GM19397 (cell line): ENCODE measurements around the gene SIT1.
"Not testable (repeated sequence)": the region's sequence is repeated elsewhere in the genome, so short reads cannot be mapped to it uniquely, and the experiment has no call there.

Source experiments
- ATAC-seq: cut with Tn5 transposase; IDR thresholded peaks from one replicate; pipeline ENCODE4 v1.9.1; 2021; ENCODE audit warnings: mild to moderate bottlenecking, moderate library complexity; ENCODE audit not compliant: unreplicated experiment

The SIT1 gene

GRCh38 chr9:35638751-35639150, 12.0 kb downstream of the SIT1 start:
- ATAC-seq, result not testable (repeated sequence)

DNA sequence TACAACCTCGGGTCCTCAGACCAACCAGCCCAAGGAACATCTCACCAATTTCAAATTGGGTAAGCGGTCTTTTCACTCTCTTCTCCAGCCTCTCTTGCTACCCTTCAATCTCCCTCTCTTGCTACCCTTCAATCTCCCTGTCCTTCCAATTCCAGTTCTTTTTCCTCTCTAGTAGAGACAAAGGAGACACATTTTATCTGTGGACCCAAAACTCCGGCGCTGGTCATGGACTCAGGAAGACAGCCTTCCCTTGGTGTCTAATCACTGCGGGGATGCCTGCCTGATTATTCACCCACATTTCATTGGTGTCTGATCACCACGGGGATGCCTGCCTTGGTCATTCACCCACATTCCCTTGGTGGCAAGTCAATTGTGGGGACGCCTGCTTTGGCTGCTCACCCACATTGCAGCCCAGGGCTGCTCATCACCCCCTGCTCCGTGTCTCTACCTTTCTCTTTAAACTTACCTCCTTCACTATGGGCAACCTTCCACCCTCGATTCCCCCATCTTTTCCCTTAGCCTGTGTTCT, 13.2 kb downstream of the SIT1 start:
- not testable (repeated sequence) for ATAC-seq

DNA sequence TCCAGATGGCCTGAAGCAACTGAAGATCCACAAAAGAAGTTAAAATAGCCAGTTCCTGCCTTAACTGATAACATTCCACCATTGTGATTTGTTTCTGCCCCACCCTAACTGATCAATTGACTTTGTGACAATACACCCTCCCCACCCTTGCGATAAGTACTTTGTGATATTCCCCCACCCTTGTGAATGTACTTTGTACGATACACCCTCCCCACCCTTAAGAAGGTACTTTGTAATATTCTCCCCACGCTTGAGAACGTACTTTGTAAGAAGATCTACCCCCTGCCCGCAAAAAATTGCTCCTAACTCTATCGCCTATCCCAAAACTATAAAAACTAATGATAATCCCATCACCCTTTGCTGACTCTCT, 13.9 kb downstream of the SIT1 start:
- ATAC-seq, result not testable (repeated sequence)

DNA sequence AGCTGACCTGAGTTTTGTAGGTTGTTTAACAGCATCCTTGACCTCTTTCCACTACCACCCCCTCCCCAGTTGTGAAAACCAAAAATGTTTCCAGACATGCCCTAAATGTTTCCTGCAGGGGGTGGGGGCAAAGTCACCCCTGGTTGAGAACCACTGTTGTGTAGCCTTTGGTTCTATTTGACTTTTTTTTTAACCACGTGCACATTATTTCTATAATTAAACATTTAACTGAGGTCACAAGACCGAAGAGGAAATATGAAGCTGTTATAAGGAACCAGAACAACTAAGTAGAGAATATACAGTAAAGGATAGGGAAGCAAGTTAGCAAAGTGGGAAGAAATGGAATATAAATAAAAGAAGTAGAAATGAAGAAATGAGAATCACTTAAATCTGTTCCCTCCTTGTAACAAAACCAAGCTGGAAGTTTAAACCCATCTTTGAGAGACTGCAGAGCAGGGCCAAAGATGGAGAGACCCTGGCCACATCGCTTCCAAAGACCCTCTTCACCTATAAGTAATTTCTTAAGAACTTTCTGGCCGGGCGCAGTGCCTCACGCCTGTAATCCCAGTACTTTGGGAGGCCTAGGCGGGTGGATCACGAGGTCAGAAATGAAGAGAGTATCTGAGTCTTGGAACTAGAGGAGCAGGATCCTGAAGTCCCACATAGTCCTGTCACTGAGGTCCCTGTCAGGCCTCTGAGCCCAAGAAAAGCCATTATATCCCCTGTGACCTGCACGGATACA, 14.4 kb downstream of the SIT1 start:
- no peak for ATAC-seq

DNA sequence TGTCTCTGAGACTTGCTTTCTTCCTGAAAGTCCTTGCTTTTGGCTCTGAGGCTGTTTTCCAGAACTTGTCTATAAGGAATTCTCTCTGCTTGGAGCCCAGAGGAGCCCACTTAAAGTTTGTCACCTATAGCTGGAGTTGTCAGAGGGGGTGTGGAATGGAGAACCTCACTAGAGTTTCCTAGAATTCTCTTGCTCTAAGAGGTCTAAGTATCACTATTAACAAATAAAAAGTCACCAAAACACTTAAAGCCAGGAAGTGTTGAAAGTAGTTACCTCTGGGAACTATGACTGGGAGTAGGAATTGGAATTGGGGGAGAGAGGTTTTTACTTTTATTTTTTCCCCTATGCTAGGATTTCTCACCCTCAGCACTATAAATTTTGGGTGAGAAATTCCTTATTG, 15.0 kb downstream of the SIT1 start:
- ATAC-seq, result no peak

GRCh38 chr9:35629597-35629996, 21.1 kb downstream of the SIT1 start:
- no peak for ATAC-seq

- ATAC-seq, result no peak
These were observed 22.2 kb downstream of the SIT1 start for GRCh38 chr9:35628389-35628991.

DNA sequence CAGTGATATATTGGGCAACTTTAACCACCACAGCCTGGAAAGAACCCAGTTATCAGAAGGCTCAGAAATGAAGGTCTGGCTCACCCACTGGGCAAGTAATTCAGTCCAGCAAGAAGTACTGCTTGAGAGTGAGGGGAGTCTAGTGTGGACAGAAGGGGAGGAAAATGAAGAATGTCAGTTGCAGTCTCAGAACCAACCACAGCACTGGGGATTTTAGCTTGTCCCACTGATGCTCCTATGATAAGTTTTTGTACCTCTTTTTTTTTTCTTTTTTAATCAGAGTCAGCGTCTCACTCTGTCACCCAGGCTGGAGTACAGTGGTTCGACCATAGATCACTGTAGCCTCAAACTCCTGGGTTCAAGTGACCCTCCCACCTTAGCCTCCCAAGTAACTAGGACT, 23.2 kb downstream of the SIT1 start:
- no peak for ATAC-seq

DNA sequence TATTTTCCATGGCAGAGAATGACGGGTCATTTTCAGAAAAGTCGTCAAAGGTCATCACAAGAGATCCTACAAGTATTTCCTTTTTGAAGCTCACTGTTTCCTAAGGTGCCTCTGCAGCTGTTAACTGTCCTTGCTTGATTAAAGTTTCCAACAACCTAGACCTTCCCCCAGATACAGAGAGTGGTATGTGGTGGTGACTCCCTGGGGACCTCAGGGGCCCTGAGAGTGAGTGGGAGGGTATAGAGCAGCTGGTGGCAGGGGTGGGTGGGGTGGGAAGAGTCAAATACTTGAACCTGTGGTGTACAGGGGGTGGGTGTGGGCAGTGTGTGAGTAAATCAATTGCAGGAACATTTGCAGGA, 31.0 kb downstream of the SIT1 start:
- ATAC-seq, result peak; percentile 57

- ATAC-seq, result peak; percentile 51
These were observed 31.6 kb downstream of the SIT1 start for GRCh38 chr9:35618854-35619799.

- no peak for ATAC-seq
These were observed 32.4 kb downstream of the SIT1 start, which contains the start of gene CD72 for GRCh38 chr9:35618325-35618727. CD72 (minus strand) TSS chr9:35618413; CDS start chr9:35618303, 110 bp downstream.

DNA sequence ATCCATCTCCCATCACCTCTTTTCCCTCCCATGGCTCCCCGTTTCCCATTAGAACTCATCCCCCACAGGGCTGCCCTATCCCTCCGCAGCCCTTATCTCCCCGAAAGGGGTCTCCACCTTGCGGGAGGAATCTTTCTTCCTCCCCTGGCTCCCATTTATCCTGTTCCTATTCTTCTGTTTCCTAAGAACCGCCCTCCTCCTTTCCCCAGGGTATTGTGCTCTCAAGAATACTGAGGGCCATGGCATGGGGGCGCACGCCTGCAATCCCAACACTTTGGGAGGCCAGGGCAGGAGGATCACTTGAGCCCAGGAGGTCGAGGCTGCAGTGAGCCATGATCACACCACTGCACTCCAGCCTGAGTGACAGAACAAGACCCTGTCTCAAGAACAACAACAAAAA, 33.2 kb downstream of the SIT1 start:
- no peak for ATAC-seq

GRCh38 chr9:35616681-35617459, 33.9 kb downstream of the SIT1 start:
- ATAC-seq, result peak; percentile 32

DNA sequence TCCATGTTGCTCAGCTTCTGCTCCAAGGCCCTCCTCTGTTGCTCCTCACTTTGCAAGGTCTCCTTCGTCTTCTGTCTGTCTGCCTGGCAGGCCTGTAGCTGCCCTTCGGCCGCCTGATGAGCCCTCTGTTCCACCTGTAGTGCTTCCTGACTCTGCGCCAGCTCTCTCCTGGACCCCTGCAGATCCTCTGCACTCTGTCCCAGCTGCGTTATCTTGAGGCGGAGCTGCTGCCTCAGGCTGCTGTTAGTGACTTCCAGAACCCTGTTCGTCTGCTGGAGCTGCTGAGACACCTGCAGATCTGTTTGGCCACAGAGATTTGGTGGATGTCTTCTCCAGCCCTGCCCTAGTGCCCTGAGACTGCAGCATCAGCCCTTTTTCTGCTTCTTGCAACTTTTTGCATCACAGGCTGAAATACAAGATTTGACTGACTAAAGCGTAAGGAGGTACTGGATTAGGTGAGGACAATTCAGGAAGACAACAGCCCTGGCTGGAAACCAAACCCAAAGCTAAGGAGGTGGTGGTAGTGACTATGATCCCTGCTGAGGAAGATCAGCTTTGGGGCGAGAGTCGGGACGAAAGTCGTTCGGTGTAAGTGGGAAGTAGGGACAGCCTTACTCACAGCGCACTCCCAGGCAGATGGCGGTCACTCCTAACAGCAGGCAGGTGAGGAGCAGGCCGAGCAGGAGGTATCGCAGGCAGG, 34.6 kb downstream of the SIT1 start:
- ATAC-seq, result no peak

DNA sequence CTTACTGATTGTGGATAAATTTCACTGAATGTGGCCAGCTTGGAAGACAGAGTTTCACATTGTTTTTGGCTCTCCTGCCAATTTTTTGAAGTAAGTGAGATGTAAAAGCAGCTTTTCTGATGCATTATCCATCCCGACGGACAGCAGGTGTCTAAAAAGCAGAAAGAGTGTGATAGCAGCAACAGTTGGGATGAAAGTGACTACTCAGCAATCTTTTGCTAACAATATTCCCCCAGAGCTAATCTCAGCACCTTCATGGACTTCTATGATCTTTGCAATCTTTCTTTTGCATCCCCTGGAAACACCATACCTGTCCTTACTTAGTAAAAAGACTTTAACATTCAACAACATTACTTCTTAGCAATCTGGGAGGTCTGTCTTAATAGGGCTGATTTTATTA, 37.9 kb downstream of the SIT1 start:
- no peak for ATAC-seq

GRCh38 chr9:35612066-35612465, 38.7 kb downstream of the SIT1 start:
- not testable (repeated sequence) for ATAC-seq

- no peak for ATAC-seq
These were observed 39.4 kb downstream of the SIT1 start for GRCh38 chr9:35611230-35611797.

DNA sequence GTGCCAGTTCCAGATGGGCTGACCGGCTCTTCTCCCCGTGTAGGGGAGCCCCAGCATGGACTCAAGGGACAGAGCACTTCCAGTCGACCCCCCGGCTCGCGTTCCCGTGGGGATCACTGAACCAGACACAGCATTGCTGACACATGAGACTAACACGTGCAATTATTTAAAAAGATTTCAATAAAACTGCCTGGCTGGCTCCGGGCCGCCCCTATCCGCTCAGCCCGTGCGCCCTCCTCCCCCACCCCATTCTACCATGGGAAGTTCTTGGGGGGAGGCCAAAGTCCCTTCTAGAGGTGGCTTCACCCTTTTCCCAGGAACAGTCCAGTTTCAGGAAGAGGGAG, 40.9 kb downstream of the SIT1 start:
- no peak for ATAC-seq

DNA sequence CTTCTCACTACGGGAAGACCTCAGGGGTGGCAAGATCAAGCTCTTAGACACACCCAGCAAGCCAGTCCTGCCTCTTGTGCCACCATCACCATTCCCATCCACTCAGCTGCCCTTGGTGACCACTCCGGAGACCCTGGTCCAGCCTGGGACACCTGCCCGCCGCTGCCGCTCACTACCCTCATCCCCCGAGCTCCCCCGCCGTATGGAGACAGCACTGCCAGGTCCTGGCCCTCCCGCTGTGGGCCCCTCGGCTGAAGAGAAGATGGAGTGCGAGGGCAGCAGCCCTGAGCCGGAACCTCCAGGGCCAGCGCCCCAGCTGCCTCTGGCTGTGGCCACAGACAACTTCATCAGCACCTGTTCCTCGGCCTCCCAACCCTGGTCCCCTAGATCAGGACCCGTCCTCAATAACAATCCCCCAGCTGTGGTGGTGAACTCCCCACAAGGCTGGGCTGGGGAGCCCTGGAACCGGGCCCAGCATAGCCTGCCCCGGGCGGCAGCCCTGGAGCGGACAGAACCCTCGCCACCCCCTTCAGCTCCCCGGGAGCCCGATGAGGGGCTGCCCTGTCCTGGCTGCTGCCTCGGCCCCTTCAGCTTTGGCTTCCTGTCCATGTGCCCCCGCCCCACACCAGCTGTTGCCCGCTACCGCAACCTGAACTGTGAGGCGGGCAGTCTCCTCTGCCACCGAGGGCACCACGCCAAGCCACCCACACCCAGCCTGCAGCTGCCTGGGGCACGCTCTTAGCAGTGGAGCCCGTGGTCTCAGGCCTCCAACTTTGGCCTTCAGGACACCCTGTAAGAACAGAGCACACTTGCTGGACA, 41.5 kb downstream of the SIT1 start:
- no peak for ATAC-seq
